Activated CD4-positive, alpha-beta T cell treated with anti-CD3 and anti-CD28 coated beads, Interleukin-2, amount 50 U/mL, for 24 hours (primary cell): ENCODE measurements around the gene HAUS7.
A peak's percentile ranks its signal among the peaks of the same experiment; 100 is the strongest.

Source experiments
- DNase-seq, 2 donors: peaks; one replicate each; pipeline ENCODE4 v3.0.0-alpha.2; 2020; ENCODE audit warnings: low read depth in 1 of 2, low spot score in 1 of 2

Gene HAUS7

GRCh38 chrX:153477901-153478300 lies 7.5 kb upstream of the HAUS7 start:
- no peak for DNase-seq

GRCh38 chrX:153477364-153477857 lies 7.0 kb upstream of the HAUS7 start:
- DNase-seq = no peak

GRCh38 chrX:153476666-153477363 lies 6.4 kb upstream of the HAUS7 start:
- DNase-seq = no peak

- no peak for DNase-seq
These were observed 5.4 kb upstream of the HAUS7 start for GRCh38 chrX:153475751-153476281.

DNA sequence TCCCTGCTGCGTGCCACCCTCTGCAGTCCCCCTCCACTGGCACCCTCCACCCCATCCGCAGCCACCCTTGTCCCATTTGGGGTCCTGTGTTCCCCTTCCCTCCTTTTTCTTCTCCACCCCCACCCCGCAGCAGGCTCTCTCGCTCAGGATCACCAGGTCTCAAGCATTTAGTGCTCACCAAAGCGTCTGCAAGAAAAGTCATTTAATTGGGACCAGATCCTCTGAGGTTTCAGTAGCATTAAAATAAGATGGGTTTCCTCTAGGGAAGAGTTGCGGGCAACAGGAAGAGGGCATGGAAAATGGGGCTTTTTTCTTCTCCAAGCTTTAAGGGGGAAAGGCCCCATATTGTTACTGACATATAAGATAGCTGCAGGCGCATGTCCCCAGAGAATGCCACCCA lies 4.9 kb upstream of the HAUS7 start:
- DNase-seq = no peak

- DNase-seq = peak in 1 of 2 donors; percentile 10
These were observed 4.3 kb upstream of the HAUS7 start for GRCh38 chrX:153474718-153475117.

DNA sequence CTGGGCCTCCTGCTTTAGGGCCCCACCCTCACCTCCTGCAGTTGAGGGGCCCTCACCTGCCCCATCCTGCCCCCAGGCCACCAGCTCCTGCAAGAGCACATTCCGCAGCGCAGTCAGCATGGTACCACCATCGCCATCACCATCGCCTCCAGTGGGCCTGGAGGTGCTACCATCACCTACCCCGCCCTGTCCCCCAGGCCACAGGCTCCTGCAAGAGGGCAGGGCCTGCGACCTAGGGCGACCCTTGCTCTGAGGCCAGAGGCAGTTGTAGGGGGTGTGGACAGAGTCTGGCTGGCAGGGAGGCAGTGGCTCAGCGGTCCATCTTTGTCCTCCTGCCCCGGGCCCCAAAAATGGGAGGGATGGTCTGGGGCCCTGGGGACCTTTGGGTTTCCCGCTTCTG lies 3.9 kb upstream of the HAUS7 start:
- no peak for DNase-seq

DNA sequence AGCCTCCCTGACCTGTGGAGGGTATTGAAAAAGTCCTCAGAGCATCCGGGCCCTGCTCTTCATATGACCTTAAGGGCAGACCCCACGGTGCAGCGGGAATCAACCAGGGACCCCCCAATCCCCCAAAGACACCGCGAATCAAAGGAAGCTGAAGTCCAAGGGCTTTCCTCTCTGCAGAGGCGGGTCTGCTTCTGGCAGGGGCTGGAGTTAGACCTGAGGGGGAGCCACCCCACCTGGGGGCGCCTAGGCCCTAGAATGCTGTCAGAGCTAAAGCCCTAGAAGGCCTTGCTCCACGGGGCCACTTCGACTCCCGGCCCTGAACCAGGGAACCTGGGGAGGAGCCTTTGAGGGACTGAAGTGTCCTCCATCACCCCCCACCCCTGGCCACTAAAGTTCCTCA lies 2.8 kb upstream of the HAUS7 start:
- DNase-seq = no peak

DNA sequence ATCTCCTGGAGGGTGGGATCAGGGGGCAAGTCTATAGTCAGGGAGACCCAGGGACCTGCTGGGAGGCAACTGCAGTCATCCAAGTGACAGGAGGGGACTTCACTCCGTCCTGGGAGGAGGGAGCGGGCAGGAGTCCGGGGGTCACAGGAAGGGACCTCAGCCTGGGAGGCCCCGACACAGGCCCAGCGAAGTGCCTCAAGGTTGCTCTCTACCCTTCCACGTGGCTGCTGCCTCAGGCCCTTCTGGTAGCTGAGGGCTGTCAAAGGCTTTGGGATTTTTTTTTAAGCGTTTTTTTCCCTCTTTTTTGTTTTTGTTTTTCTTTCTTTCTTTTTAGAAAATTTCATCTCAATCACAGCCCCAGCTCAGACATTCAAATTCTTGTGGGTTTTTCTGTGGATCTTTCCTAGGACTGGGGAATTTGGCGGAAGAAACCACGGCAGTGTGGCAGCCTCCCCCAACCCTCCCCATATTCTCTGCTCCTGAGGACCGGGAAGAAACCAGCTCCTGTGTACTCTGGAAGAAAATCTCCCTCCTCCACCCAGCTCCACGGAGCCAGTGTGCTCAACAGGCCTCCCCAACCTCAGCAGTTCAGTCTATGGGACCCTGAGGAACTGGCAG lies 1.4 kb upstream of the HAUS7 start:
- no peak for DNase-seq

- DNase-seq = no peak
These were observed 465 bp downstream of the HAUS7 start for GRCh38 chrX:153469811-153470410.

GRCh38 chrX:153468008-153468580 lies 2.3 kb downstream of the HAUS7 start:
- DNase-seq = no peak

- no peak for DNase-seq
These were observed 4.5 kb downstream of the HAUS7 start for GRCh38 chrX:153465691-153466380.

DNA sequence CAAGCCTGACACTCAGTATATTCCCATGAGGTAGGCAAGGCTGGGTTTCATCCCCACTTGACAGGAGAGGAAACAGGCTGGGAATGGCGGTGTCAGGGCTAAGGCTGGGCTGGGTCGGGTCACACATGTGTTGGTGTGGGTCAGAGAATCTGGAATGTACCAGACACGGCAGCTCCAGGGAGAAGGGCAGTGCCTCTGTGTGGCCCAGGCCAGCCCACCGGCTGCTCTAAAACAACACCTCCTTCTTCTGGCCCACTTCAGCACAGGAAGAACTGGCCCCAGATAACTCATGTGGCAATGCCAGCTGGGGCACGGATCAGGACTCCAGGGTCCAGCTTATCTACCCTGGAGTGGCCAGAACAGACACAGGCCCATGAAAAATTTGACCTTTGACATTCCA lies 6.3 kb downstream of the HAUS7 start:
- no peak for DNase-seq

GRCh38 chrX:153463556-153463955 lies 6.8 kb downstream of the HAUS7 start:
- no peak for DNase-seq

DNA sequence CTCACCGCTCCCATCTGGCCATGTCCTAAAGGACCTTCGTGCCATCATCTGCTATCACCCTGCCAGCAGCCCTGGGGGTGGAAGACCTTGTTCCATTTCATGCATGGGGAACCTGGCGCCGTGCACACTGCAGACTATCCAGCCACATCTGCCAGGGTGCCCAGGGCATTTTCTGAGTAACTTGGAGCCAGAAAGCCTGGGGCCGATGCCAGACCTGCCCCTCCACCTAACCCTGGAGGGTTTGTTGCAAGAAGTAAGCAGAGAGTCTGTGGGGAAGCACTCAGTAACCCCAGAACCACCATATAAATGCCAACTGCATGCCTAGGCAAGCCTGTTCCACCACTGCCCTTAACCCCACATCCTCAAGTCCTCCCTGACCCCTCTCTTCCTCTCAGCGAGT lies 7.3 kb downstream of the HAUS7 start:
- DNase-seq = no peak

- no peak for DNase-seq
These were observed 8.1 kb downstream of the HAUS7 start for GRCh38 chrX:153462291-153462690.

DNA sequence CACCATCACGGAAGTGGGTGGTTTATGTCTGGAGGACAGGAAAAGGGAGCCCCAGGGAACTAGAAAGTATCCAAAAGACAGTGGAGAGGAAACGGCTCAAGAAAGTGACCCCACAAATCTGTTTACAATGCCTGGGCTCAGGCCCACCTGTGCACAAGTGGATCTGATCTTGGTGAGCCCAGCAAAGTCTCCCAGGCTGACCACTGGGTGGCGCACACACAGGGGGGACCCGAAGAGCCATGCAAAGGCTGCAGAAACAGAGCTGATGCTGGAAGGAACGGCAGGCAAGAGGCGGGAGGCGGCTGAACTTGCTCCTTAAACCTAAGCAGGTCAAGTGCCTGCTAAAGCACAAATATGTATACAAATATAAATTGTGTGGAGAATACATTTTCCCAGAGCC lies 9.6 kb downstream of the HAUS7 start:
- peak in 1 of 2 donors; percentile 9 for DNase-seq

- no peak for DNase-seq
These were observed 10.4 kb downstream of the HAUS7 start for GRCh38 chrX:153459986-153460385.

GRCh38 chrX:153458476-153458875 lies 11.9 kb downstream of the HAUS7 start:
- DNase-seq = no peak

DNA sequence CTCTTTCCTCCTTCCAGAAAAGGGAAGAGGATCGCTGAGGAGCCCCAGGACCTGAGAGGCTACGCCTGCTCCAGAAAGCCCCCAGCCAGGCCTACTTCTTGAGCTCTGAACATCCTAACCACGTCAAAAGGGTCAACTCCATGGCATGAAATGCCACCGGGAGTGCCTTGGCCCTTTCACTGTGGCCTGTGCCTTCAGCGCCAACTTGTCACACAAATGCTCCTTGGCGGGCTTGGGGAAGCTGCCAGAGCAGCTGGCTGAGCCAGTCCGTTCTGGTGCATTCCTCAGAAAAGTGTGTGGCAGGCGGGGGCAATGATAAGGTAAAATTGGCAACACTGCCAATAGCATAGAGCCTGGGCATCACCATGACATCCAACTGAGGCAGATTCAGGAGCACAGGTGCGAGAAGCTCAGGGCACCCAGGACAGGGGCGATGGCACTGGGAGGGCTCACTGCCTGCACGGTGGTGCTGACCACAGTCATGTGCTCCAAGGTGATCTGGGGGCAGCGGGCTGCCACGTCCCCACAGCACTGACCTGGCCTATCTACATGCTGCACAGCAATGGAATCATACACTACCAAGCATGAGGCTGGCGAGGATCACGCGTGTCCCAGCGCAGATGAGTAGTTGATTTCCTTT lies 12.4 kb downstream of the HAUS7 start:
- DNase-seq = no peak
